ENCODE results near the gene TMEM184B.
A peak's percentile ranks its signal among the peaks of the same experiment; 100 is the strongest.

The TMEM184B gene

DNA sequence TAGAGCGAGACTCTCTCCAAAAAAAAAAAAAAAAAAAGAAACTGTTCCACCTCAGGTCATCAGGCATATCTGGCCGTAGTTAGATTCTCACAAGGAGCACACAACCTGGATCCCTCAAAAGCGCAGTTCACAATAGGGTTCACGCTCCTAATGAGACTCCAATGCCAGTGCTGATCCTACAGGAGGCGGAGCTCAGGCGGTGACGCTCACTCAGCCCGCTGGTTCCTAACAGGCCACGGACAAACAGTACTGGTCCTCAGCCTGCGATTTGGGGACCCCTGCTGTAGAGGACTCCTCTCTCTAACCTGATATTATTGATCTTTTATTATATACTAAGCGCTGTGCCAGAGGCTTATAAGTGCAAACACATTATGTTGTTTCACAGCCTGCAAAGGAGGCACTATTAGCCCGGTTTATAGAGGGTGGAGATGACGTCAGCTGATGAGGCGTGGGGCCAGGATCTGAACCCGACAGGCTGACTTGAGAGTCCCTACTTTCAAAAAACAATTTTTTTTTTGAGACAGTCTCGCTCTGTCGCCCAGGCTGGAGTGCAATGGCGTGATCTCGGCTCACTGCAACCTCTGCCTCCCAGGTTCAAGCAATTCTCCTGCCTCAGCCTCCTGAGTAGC, 75.9 kb downstream of the TMEM184B start:
- H3K4me3 ChIP-seq (ENCODE audit: low read depth in 1 of 2, low read length in 2 of 2): no peak overlapping the region
- no peaks in the 10 kb centered on the region for H3K27me3 ChIP-seq (ENCODE audit: low read depth, low read length)
- no peaks in the 10 kb centered on the region for H3K9me3 ChIP-seq (ENCODE audit: control insufficient read depth in 1 of 2, low read length in 2 of 2)
- H3K4me1 ChIP-seq (ENCODE audit: control insufficient read depth in 1 of 2, insufficient read depth in 2 of 2, low read length in 2 of 2): peaks cover 0 to 6% of the 10 kb centered on the region in 2 donors
- H3K36me3 ChIP-seq (ENCODE audit: control insufficient read depth in 1 of 2, insufficient read depth in 2 of 2, low read length in 2 of 2): peaks cover 0 to under 1% of the 10 kb centered on the region in 2 donors
- no peak overlapping the region for H3K27ac ChIP-seq (ENCODE audit: low read length)

GRCh38 chr22:38193580-38193979, 79.2 kb downstream of the TMEM184B start:
- Histone ChIP-seq H3K9me3 (ENCODE audit: control insufficient read depth in 1 of 2, low read length in 2 of 2) (no peaks in the 10 kb centered on the region), H3K36me3 (ENCODE audit: control insufficient read depth in 1 of 2, insufficient read depth in 2 of 2, low read length in 2 of 2) (no peaks in the 10 kb centered on the region), H3K27me3 (ENCODE audit: low read depth, low read length) (no peaks in the 10 kb centered on the region), H3K4me1 (ENCODE audit: control insufficient read depth in 1 of 2, insufficient read depth in 2 of 2, low read length in 2 of 2) (peaks cover 0 to 6% of the 10 kb centered on the region in 2 donors), H3K4me3 (ENCODE audit: low read depth in 1 of 2, low read length in 2 of 2) (no peak overlapping the region), H3K27ac (ENCODE audit: low read length) (no peak overlapping the region)

DNA sequence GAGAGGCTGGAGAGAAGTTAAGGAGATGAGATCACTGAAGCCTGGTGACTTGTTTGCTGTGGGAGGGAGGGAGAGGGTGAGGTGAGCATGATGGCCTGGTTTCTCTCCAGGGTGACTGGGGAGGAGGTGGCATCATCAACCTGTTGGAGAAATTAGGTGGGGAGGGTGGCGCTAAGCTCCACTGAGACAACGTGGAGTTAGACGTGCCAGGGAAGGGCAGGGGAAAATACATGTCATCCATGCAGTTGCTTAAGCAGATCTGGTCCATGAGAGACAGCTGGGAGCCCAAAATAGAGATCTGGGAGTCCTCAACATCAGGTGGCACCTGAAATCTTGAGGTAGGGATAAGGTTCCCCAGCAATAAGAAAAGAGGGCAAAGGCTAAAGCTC, 80.3 kb downstream of the TMEM184B start:
- H3K27me3 ChIP-seq (ENCODE audit: low read depth, low read length): no peaks in the 10 kb centered on the region
- peaks cover 0 to 6% of the 10 kb centered on the region in 2 donors for H3K4me1 ChIP-seq (ENCODE audit: control insufficient read depth in 1 of 2, insufficient read depth in 2 of 2, low read length in 2 of 2)
- no peak overlapping the region for H3K27ac ChIP-seq (ENCODE audit: low read length)
- H3K9me3 ChIP-seq (ENCODE audit: control insufficient read depth in 1 of 2, low read length in 2 of 2): no peaks in the 10 kb centered on the region
- H3K36me3 ChIP-seq (ENCODE audit: control insufficient read depth in 1 of 2, insufficient read depth in 2 of 2, low read length in 2 of 2): no peaks in the 10 kb centered on the region
- no peak overlapping the region for H3K4me3 ChIP-seq (ENCODE audit: low read depth in 1 of 2, low read length in 2 of 2)

DNA sequence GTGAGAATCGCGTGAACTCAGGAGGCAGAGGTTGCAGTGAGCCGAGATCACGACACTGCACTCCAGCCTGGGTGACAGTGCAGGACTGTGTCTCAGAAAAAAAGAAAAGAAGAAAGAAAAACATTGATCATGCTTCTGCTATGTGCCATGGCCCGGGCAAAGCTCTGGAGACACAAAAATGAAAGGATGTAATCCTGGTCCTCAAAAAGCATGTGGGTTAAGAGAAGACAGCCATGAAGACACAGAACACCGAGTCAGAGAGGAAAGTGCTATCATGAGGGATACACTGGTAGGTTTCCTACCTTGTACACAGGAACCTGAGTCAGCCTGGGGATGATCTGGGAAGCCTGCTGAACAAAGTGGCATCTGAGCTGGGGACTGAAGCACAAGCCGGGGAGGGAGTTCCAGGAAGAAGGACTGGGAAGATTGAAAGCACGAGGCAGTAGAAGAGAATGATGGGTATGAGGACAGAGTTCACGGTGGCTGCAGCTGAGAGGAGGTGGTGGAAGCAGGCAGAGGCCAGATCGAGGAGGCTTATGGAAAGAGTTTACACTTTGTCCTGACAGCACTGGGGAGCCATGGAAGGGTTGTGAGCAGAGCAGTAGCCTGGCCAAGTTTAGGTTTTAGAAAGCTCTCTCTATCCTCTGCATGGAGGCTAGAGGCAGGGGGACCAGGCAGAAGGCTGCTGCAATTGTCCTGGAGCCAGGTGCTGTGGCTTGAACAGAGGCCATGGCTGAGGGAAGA, 80.9 kb downstream of the TMEM184B start:
- Histone ChIP-seq H3K36me3 (ENCODE audit: control insufficient read depth in 1 of 2, insufficient read depth in 2 of 2, low read length in 2 of 2) (no peaks in the 10 kb centered on the region), H3K27ac (ENCODE audit: low read length) (no peak overlapping the region), H3K4me3 (ENCODE audit: low read depth in 1 of 2, low read length in 2 of 2) (no peak overlapping the region), H3K4me1 (ENCODE audit: control insufficient read depth in 1 of 2, insufficient read depth in 2 of 2, low read length in 2 of 2) (peaks cover 0 to 6% of the 10 kb centered on the region in 2 donors), H3K9me3 (ENCODE audit: control insufficient read depth in 1 of 2, low read length in 2 of 2) (no peaks in the 10 kb centered on the region), H3K27me3 (ENCODE audit: low read depth, low read length) (no peaks in the 10 kb centered on the region)

DNA sequence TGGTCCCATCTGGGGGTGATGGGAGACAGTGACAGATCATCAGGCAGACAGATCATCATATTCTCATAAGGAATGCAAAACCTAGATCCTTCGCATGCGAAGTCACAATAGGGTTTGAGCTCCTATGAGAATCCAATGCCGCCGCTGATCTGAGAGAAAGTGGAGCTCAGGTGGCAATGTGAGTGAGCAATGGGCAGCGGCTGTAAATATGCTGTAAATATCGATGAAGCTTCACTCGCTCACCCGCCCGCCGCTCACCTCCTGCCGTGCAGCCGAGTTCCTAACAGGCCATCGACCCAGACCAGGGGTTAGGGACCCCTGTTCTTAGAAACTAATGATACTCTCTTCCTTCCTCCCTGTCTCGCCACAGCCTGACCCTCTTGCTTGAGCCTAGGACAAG, 81.8 kb downstream of the TMEM184B start:
- H3K9me3 ChIP-seq (ENCODE audit: control insufficient read depth in 1 of 2, low read length in 2 of 2): no peaks in the 10 kb centered on the region
- H3K36me3 ChIP-seq (ENCODE audit: control insufficient read depth in 1 of 2, insufficient read depth in 2 of 2, low read length in 2 of 2): no peaks in the 10 kb centered on the region
- no peak overlapping the region for H3K4me3 ChIP-seq (ENCODE audit: low read depth in 1 of 2, low read length in 2 of 2)
- H3K4me1 ChIP-seq (ENCODE audit: control insufficient read depth in 1 of 2, insufficient read depth in 2 of 2, low read length in 2 of 2): peaks cover 0 to 6% of the 10 kb centered on the region in 2 donors
- no peaks in the 10 kb centered on the region for H3K27me3 ChIP-seq (ENCODE audit: low read depth, low read length)
- no peak overlapping the region for H3K27ac ChIP-seq (ENCODE audit: low read length)

GRCh38 chr22:38190581-38190980, 82.2 kb downstream of the TMEM184B start:
- no peaks in the 10 kb centered on the region for H3K27me3 ChIP-seq (ENCODE audit: low read depth, low read length)
- H3K9me3 ChIP-seq (ENCODE audit: control insufficient read depth in 1 of 2, low read length in 2 of 2): no peaks in the 10 kb centered on the region
- peaks cover 0 to 6% of the 10 kb centered on the region in 2 donors for H3K4me1 ChIP-seq (ENCODE audit: control insufficient read depth in 1 of 2, insufficient read depth in 2 of 2, low read length in 2 of 2)
- H3K4me3 ChIP-seq (ENCODE audit: low read depth in 1 of 2, low read length in 2 of 2): no peak overlapping the region
- no peak overlapping the region for H3K27ac ChIP-seq (ENCODE audit: low read length)
- H3K36me3 ChIP-seq (ENCODE audit: control insufficient read depth in 1 of 2, insufficient read depth in 2 of 2, low read length in 2 of 2): no peaks in the 10 kb centered on the region

DNA sequence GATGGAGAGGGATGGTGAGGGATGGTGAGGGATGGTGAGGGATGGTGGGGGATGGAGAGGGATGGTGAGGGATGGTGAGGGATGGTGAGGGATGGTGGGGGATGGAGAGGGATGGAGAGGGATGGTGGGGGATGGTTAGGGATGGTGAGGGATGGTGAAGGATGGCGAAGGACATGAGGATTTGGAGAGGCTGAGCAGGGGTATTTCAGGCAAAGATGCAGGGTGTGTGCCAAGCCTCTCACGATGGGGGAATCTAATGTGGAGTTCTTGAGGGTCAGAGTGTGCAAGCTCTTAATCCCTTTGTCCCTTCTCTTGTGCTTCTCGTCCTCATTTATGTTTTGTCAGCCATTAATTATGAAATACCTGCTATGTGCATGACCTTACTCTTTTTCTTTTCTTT, 83.7 kb downstream of the TMEM184B start:
- Histone ChIP-seq H3K4me3 (ENCODE audit: low read depth in 1 of 2, low read length in 2 of 2) (no peak overlapping the region), H3K36me3 (ENCODE audit: control insufficient read depth in 1 of 2, insufficient read depth in 2 of 2, low read length in 2 of 2) (no peaks in the 10 kb centered on the region), H3K4me1 (ENCODE audit: control insufficient read depth in 1 of 2, insufficient read depth in 2 of 2, low read length in 2 of 2) (no peaks in the 10 kb centered on the region)

DNA sequence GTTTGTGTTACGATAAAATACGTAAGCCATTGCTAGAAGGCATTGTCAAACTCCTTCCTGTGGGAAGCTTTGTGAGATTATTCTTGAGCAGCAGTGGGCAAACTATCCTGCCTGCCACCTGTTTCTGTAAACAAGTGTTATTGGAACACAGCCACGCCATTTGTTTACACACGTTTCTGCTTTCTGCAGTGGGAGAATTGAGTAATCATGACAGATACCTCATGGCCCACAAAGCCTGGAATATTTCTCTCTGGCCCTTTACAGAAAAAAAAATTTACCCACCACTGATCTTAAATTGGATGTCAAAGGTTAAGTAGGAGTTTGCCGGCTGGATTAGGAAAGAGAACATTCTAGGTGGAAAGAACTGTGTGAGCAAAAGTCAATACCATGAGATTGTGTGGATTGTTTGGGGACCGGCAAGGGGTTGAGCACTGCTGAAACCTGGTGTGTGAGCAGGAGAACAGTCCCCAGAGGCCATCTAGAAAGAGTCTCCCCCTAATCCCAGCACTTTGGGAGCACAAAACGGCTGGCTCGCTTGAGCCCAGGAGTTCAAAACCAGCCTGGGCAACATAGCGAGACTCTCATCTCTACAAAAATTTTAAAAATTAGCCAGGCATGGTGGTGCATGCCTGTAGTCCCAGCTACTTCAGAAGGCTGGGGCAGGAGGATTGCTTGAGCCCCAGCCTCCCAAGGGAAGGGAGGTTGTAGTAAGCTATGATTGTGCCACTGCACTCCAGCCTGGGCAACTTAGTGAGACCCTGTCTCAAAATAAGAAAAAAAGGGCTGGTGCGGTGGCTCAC, 85.2 kb downstream of the TMEM184B start:
- no peaks in the 10 kb centered on the region for H3K36me3 ChIP-seq (ENCODE audit: control insufficient read depth in 1 of 2, insufficient read depth in 2 of 2, low read length in 2 of 2)
- no peak overlapping the region for H3K27ac ChIP-seq (ENCODE audit: low read length)
- no peak overlapping the region for H3K4me3 ChIP-seq (ENCODE audit: low read depth in 1 of 2, low read length in 2 of 2)
- no peaks in the 10 kb centered on the region for H3K4me1 ChIP-seq (ENCODE audit: control insufficient read depth in 1 of 2, insufficient read depth in 2 of 2, low read length in 2 of 2)
- H3K27me3 ChIP-seq (ENCODE audit: low read depth, low read length): no peaks in the 10 kb centered on the region
- H3K9me3 ChIP-seq (ENCODE audit: control insufficient read depth in 1 of 2, low read length in 2 of 2): no peaks in the 10 kb centered on the region

More for the DNA sequence above, 83.7 kb downstream of the TMEM184B start:
- no peak overlapping the region for H3K27ac ChIP-seq (ENCODE audit: low read length)
- no peaks in the 10 kb centered on the region for H3K9me3 ChIP-seq (ENCODE audit: control insufficient read depth in 1 of 2, low read length in 2 of 2)
- H3K27me3 ChIP-seq (ENCODE audit: low read depth, low read length): no peaks in the 10 kb centered on the region

- H3K4me1 ChIP-seq (ENCODE audit: control insufficient read depth in 1 of 2, insufficient read depth in 2 of 2, low read length in 2 of 2): no peaks in the 10 kb centered on the region
- H3K27ac ChIP-seq (ENCODE audit: low read length): no peak overlapping the region
- no peak overlapping the region for H3K4me3 ChIP-seq (ENCODE audit: low read depth in 1 of 2, low read length in 2 of 2)
- H3K36me3 ChIP-seq (ENCODE audit: control insufficient read depth in 1 of 2, insufficient read depth in 2 of 2, low read length in 2 of 2): peaks cover 0 to under 1% of the 10 kb centered on the region in 2 donors
- H3K9me3 ChIP-seq (ENCODE audit: control insufficient read depth in 1 of 2, low read length in 2 of 2): no peaks in the 10 kb centered on the region
- H3K27me3 ChIP-seq (ENCODE audit: low read depth, low read length): no peaks in the 10 kb centered on the region
These were observed 86.4 kb downstream of the TMEM184B start for GRCh38 chr22:38186429-38186828.

DNA sequence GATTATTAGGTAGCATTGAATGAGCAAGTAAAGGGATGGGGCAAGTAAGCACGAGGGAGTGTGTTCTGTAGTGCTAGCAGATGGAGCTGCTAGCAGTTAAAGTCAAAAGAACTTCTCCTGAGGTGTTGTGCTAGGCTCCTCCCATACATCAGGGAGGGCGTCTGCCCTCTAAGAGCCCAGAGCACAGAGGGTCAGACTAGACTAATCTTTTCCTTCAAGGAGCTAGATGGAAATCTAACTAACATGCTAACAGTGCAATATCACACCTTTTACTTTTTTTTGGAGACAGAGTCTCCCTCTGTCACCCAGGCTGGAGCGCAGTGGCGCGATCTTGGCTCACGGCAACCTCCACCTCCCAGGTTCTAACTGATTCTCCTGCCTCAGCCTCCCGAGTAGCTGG, 88.0 kb downstream of the TMEM184B start:
- no peak overlapping the region for H3K27ac ChIP-seq (ENCODE audit: low read length)
- peaks cover 0 to 17% of the 10 kb centered on the region in 2 donors for H3K36me3 ChIP-seq (ENCODE audit: control insufficient read depth in 1 of 2, insufficient read depth in 2 of 2, low read length in 2 of 2)
- peaks cover 6 to 14% of the 10 kb centered on the region in 2 donors for H3K4me1 ChIP-seq (ENCODE audit: control insufficient read depth in 1 of 2, insufficient read depth in 2 of 2, low read length in 2 of 2)
- no peaks in the 10 kb centered on the region for H3K9me3 ChIP-seq (ENCODE audit: control insufficient read depth in 1 of 2, low read length in 2 of 2)
- H3K4me3 ChIP-seq (ENCODE audit: low read depth in 1 of 2, low read length in 2 of 2): no peak overlapping the region
- H3K27me3 ChIP-seq (ENCODE audit: low read depth, low read length): no peaks in the 10 kb centered on the region

GRCh38 chr22:38181453-38182200, 91.2 kb downstream of the TMEM184B start, which contains the start of gene PLA2G6:
Gene PLA2G6, minus strand, starts transcription at chr22:38181830. Its CDS starts 12,404 bp downstream, at chr22:38169426.
- Histone ChIP-seq H3K4me1 (ENCODE audit: control insufficient read depth in 1 of 2, insufficient read depth in 2 of 2, low read length in 2 of 2) (peaks cover 12 to 21% of the 10 kb centered on the region in 2 donors), H3K36me3 (ENCODE audit: control insufficient read depth in 1 of 2, insufficient read depth in 2 of 2, low read length in 2 of 2) (peaks cover 0 to 18% of the 10 kb centered on the region in 2 donors), H3K4me3 (ENCODE audit: low read depth in 1 of 2, low read length in 2 of 2) (peak within 1 kb of the TSS; percentile 65 to 83), H3K9me3 (ENCODE audit: control insufficient read depth in 1 of 2, low read length in 2 of 2) (no peaks in the 10 kb centered on the region), H3K27me3 (ENCODE audit: low read depth, low read length) (no peaks in the 10 kb centered on the region), H3K27ac (ENCODE audit: low read length) (peak within 1 kb of the TSS; percentile 97)

Data from muscle layer of duodenum (tissue), 2 donors.